ENCODE measurements around the gene PLET1.

DNA sequence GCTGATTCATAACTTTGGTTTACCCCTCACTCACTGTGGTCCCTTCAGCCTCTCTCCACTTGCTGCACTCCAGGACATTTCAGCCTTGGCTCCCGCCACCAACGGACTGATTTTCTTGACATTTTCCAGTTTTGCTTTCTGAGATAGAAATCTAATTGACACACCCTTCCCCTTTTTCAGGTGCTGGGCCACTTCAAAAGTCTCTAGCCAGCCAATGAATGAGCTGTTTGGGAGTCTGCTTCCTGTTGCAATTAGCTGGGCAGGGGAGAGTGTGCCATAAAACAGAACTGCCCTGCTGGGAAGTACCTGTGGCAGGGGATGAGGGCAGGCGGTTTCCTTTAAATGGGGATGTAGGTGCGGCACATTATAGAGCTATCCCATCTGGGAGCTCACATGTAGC is 21.1 kb upstream of the PLET1 start:
- TF ChIP-seq EZH2phosphoT487 (IDR thresholded peaks at IDR 0.05; ENCODE audit: insufficient read depth, low read depth) (no peak), EZH2 (IDR thresholded peaks at IDR 0.05; ENCODE audit: insufficient read depth, poor library complexity, severe bottlenecking) (no peak)

All from GM23248 (cell line).